ENCODE measurements around the gene MYOCOS.

DNA sequence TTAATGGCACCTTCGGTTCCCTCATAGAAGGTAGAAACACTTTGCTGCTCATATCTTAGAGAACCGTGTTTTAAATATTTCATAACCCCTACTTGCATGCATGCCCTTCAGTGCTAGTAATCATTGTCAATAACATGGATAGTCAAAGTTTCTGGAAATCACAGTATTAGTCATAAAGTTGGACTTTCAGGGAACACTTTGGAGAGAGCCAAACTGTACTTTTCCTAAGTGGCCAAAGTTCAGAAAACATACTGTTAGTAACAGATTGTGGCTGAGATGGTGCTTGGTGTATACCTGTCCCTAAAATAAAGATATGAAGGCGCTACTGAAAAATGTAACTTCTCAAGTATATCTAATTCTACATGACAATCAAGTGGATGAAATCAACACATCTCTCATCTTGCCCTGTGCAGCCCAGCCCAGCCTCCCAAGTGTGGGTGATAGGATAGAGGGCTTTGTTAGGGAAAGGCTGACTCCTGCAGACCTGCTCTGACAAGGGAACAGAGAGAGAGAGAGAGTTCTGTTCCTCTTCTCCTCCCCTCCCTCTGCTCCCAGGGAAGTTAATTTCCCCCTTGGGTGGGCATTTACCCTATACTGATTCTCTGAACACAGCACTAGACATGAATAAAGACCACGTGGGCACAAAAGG lies 16.0 kb downstream of the MYOCOS start:
- TF ChIP-seq, protein P1, sequence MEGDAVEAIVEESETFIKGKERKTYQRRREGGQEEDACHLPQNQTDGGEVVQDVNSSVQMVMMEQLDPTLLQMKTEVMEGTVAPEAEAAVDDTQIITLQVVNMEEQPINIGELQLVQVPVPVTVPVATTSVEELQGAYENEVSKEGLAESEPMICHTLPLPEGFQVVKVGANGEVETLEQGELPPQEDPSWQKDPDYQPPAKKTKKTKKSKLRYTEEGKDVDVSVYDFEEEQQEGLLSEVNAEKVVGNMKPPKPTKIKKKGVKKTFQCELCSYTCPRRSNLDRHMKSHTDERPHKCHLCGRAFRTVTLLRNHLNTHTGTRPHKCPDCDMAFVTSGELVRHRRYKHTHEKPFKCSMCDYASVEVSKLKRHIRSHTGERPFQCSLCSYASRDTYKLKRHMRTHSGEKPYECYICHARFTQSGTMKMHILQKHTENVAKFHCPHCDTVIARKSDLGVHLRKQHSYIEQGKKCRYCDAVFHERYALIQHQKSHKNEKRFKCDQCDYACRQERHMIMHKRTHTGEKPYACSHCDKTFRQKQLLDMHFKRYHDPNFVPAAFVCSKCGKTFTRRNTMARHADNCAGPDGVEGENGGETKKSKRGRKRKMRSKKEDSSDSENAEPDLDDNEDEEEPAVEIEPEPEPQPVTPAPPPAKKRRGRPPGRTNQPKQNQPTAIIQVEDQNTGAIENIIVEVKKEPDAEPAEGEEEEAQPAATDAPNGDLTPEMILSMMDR (conservative IDR thresholded peaks at IDR 0.05 in 1 of 2, IDR thresholded peaks at IDR 0.05 in 1 of 2; ENCODE audit: low read depth in 1 of 2, low read length in 2 of 2) = no peak
- TF ChIP-seq EZH2 (IDR thresholded peaks at IDR 0.05; ENCODE audit: low read length, missing control alignments) = no peak
